ENCODE measurements around the gene MIPOL1. TPM values are rescaled to one million over a fixed set of nuclear protein-coding genes. Genes with fewer than 3 reads are reported as not detected.

MIPOL1 gene
- total and polyA plus RNA-seq, 2 of the 13 experiments (the other 11 are each of a cell fraction or from before 2014, with no cell fraction given), result 8.6 to 34.2 TPM

DNA sequence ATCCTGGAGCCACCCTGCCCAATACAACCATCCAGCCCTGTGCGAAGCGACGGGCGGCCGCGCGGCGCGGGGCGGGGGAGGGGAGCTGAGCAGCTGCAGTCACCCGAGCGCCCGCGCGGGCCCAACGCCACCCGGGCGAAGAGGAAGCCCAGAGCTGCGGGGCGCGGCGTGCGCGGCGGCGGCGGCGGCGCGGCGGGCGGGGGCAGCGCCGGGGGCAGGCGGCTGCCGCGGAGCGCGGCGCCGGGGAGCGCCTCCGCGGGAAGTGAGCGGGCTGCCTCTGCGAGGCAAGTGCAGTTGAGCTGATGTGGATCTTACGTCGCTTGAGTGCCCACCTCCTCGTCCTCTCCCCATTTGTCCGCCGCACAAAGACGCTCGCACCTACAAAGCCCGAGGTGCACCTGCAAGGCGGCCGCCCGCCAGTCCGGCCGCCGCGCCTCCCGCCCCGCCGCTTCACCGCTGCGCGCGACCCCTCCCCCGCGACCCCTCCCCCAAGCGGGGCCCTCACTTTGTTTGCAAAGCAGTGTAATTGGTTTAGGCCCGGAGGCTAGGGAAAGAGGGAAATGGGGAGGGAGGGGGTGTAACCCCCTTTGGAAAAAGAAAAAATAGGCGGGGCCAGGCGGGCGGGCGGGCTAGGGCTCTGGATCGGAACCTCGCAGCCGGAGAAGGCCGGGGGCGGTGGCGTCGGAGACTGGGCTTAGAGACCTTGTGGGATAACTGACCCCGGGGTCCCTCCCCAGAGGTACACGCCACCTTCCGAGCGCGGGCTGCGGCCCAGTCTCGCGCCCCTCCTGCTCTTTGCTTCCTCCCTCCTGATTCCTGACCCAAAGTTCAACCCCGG lies 397.5 kb downstream of the MIPOL1 start, which contains the start of the genes FOXA1 and TTC6 (continued):
- TF ChIP-seq, protein P1, sequence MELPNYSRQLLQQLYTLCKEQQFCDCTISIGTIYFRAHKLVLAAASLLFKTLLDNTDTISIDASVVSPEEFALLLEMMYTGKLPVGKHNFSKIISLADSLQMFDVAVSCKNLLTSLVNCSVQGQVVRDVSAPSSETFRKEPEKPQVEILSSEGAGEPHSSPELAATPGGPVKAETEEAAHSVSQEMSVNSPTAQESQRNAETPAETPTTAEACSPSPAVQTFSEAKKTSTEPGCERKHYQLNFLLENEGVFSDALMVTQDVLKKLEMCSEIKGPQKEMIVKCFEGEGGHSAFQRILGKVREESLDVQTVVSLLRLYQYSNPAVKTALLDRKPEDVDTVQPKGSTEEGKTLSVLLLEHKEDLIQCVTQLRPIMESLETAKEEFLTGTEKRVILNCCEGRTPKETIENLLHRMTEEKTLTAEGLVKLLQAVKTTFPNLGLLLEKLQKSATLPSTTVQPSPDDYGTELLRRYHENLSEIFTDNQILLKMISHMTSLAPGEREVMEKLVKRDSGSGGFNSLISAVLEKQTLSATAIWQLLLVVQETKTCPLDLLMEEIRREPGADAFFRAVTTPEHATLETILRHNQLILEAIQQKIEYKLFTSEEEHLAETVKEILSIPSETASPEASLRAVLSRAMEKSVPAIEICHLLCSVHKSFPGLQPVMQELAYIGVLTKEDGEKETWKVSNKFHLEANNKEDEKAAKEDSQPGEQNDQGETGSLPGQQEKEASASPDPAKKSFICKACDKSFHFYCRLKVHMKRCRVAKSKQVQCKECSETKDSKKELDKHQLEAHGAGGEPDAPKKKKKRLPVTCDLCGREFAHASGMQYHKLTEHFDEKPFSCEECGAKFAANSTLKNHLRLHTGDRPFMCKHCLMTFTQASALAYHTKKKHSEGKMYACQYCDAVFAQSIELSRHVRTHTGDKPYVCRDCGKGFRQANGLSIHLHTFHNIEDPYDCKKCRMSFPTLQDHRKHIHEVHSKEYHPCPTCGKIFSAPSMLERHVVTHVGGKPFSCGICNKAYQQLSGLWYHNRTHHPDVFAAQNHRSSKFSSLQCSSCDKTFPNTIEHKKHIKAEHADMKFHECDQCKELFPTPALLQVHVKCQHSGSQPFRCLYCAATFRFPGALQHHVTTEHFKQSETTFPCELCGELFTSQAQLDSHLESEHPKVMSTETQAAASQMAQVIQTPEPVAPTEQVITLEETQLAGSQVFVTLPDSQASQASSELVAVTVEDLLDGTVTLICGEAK (IDR thresholded peaks at IDR 0.05), result no peak
- TF ChIP-seq, protein P1 (CRISPR knock-in tag; IDR thresholded peaks at IDR 0.05), result no peak; the same call in 1 of the 2 replicates
- TF ChIP-seq HOXA3 (CRISPR knock-in tag; IDR thresholded peaks at IDR 0.05), result peak; percentile 89
- no peak for TF ChIP-seq ZNF556 (CRISPR knock-in tag; IDR thresholded peaks at IDR 0.05; ENCODE audit: borderline replicate concordance)
- peak; percentile 59; the same call in 1 of the 2 replicates for TF ChIP-seq RARA (CRISPR knock-in tag; IDR thresholded peaks at IDR 0.05)
- TF ChIP-seq ZNF775 (CRISPR knock-in tag; IDR thresholded peaks at IDR 0.05; ENCODE audit: borderline replicate concordance), result no peak
- TF ChIP-seq FLYWCH1 (CRISPR knock-in tag; IDR thresholded peaks at IDR 0.05), result peak; percentile 97; the same call in 1 of the 2 replicates
- TF ChIP-seq DMAP1 (CRISPR knock-in tag; IDR thresholded peaks at IDR 0.05), result no peak; the same call in 1 of the 2 replicates
- TF ChIP-seq SP1 (IDR thresholded peaks at IDR 0.05), result no peak
- peak; percentile 49; the same call in 1 of the 2 replicates for TF ChIP-seq SP1 (CRISPR knock-in tag; IDR thresholded peaks at IDR 0.05)
- TF ChIP-seq, protein P2, sequence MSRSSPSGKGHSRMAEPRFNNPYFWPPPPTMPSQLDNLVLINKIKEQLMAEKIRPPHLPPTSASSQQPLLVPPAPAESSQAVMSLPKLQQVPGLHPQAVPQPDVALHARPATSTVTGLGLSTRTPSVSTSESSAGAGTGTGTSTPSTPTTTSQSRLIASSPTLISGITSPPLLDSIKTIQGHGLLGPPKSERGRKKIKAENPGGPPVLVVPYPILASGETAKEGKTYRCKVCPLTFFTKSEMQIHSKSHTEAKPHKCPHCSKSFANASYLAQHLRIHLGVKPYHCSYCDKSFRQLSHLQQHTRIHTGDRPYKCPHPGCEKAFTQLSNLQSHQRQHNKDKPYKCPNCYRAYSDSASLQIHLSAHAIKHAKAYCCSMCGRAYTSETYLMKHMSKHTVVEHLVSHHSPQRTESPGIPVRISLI (CRISPR knock-in tag; IDR thresholded peaks at IDR 0.05; ENCODE audit: borderline replicate concordance), result no peak
- TF ChIP-seq, protein P3, sequence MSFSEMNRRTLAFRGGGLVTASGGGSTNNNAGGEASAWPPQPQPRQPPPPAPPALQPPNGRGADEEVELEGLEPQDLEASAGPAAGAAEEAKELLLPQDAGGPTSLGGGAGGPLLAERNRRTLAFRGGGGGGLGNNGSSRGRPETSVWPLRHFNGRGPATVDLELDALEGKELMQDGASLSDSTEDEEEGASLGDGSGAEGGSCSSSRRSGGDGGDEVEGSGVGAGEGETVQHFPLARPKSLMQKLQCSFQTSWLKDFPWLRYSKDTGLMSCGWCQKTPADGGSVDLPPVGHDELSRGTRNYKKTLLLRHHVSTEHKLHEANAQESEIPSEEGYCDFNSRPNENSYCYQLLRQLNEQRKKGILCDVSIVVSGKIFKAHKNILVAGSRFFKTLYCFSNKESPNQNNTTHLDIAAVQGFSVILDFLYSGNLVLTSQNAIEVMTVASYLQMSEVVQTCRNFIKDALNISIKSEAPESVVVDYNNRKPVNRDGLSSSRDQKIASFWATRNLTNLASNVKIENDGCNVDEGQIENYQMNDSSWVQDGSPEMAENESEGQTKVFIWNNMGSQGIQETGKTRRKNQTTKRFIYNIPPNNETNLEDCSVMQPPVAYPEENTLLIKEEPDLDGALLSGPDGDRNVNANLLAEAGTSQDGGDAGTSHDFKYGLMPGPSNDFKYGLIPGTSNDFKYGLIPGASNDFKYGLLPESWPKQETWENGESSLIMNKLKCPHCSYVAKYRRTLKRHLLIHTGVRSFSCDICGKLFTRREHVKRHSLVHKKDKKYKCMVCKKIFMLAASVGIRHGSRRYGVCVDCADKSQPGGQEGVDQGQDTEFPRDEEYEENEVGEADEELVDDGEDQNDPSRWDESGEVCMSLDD (CRISPR knock-in tag; IDR thresholded peaks at IDR 0.05; ENCODE audit: borderline replicate concordance), result peak; percentile 59; the same call in 1 of the 2 replicates
- no peak for TF ChIP-seq TCF7L2 (IDR thresholded peaks at IDR 0.05; ENCODE audit: low read depth, low read length)
